NCI-H82 treated with DMSO at 0.1 percent for 48 hours (cell line): ENCODE measurements around the gene SPAG16.

Source experiments
- DNase-seq: peaks from one replicate; lab custom pipeline; 2025; ENCODE audit not compliant: unreplicated experiment; lab: John Stamatoyannopoulos, UW

SPAG16 gene

DNA sequence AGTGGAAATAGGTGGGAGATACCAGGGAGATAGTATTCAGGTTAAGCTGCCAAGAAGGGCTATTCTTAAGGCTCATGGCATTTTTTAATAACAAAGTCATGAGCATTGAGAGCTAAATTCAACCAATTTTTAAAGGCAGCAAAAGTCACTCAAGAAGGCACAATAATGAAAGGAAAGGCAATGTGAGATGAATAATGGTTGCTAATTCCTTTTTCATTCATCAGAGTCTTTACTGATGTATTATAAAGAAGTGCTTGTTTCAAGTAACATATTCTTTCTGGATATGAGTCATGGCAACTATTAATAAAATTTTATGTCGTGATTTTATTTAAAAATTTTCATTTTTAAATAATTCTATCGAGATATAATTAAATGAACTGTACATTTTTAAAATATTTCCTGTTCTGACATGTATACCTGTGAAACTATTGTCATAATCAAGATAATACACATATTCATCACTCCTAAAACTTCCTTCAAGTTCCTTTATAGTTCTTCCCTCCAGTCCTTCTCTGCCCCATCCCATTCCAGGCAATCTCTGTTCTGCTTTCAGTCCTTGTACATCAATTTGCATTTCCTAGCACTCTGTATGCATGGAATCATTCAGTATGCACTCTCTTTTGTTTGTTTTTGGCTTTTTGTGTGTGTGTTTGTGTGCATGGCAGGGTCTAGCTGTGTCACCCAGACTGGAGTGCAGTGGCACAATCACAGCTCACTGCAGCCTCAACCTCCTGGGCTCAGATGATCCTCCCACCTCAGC lies 1167.4 kb downstream of the SPAG16 start:
- DNase-seq: no peak
